GM18498 (cell line): ENCODE results near the gene MEF2D.
A peak's percentile ranks its signal among the peaks of the same experiment; 100 is the strongest.

ENCODE experiments used
- ATAC-seq: cut with Tn5 transposase; IDR thresholded peaks from one replicate; pipeline ENCODE4 v1.9.1; 2021; ENCODE audit warnings: mild to moderate bottlenecking, moderate library complexity; ENCODE audit not compliant: unreplicated experiment

The MEF2D gene

DNA sequence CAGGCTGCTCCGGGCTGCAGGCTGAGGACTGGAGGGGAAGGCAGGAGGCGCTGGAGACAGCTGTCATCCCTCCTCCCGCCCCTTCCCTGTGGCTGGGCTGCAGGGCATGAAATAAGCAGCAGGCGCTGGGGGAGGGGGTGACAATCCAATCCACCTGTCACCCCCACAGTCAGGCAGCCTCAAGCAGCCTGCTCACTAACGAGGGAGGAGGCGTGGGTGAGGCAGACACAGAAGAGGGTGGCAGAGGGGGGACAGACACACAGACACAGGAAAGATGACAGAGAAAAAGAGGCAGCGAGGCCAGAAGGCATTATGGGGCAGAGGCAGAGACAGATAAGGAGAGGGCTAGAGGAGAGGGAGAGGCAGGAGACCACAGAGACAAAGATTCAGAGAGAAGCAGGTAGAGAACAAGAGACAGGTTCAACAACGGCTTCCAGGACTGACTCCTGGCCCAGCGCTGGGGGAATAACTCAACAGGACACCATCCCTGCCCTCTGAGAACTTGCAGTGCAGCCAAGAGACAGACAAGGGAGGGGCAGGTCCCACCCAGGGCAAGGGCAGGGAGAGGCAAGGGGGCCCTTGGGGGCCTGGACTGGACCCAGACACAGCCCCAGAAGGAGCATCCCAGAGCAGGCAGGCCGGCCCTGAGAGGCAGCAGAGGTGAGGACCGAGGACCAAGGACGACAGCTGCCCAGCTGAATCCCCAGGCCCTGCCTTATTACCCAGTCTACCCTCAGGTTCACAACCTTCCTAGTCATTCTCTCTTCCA is 11.2 kb downstream of the MEF2D start:
- peak; percentile 27 for ATAC-seq

DNA sequence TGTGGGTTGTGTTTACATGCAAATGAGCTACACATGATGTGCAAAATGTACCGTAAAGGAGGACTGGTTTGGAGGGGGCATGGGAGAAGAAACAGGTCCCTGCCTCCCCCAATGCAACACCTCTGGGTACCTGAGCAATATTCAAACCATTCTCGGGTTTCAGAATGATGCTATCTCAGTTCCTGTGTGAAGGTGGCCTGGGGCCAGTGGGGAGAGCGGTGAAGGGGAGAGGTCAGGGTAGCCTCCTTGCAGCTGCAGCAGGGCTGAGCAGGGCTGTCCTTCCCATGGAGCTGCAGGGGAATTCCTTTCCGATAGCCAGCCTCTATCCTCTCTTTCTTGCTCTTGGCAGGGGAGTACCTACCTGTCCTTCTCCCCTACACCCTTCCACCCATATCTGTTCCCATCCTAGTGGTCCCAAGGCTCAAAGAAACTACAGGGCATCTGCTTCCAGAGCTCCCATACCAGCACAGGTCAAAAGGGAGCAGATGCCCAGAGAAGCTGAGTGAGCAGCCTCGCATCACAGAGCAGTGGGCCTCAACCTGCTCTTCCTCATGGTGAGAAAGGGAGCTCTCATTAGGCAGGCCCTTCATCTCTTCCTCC is 11.9 kb downstream of the MEF2D start:
- peak; percentile 69 for ATAC-seq

DNA sequence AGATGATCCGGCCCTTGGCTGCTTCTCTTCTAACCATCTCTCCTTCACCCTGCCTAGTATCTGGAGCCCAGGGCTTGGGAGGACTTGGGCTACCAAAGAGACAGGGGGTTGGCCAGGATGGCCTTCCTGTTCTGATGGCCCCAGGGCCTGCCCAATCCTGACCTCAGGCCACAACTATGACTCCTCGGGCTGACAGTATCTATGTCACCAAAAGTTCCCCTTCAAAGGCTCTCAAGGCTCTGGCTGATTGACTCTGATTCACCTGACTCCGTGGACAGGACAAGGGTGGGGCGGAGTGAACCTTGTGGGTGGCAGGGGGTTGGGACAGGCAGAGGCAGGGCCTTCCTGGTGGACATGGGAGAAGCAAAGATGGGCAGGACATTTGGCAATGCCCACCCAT is 12.7 kb downstream of the MEF2D start:
- no peak for ATAC-seq

DNA sequence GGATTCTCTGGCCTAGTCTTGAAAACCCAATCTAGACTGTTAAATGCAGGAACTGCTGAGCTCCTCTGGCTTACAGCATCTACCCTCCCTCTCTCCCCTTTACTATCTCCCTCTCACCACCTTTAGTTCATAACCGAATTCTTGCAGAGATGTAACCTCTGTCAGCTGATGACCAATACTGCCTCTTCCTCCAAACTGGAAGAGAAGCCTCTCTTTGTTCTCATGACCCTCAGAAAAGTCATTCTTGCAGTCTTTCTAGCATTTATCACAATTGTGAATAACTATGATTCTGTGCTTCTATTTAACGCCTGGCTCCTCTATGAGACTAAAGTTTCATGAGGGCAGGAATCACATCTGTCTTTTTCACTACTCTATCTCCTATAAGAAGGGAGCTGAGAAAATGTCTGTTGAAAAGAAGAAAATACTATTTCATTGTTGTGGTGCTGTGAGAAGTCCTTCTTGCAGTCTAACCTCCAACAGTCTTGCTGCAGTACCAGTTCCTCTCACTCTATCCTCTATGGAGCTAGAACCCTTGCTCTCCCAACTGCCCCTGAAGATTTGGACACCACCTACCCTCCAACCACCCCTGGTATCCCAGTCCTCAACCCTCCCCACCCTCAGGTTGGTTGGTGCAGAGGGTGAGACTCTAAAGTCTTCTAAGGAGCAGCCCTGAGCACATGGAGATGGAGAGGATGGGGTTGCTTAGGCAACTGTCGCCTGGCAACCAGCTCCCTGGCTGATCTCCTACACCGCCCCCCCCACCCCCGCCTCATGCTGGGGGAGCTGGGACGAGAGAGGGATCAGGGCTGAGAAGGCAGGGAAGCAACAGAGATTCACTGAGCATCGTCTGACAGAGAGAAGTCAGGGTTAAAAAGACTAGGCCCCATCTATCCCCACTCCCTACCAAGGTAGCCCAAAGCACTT is 13.9 kb downstream of the MEF2D start:
- ATAC-seq, result no peak

DNA sequence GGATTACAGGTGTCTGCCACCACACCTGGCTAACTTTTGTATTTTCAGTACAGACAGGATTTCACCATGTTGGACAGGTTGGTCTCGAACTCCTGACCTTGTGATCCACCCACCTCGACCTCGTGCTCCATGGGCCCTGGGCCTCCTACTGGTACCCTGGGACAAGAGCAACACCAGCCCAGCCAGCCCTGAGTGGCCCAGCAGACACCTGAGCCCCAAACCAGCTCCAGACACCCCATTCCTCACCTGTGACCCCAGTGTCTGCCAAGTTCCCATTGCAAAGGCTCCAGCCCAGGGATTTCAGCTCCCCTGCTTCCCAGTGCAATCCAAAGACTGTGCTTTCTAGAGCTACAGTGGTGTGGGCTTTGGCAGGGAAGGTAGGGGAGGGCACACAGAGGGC is 14.6 kb downstream of the MEF2D start:
- ATAC-seq, result no peak

DNA sequence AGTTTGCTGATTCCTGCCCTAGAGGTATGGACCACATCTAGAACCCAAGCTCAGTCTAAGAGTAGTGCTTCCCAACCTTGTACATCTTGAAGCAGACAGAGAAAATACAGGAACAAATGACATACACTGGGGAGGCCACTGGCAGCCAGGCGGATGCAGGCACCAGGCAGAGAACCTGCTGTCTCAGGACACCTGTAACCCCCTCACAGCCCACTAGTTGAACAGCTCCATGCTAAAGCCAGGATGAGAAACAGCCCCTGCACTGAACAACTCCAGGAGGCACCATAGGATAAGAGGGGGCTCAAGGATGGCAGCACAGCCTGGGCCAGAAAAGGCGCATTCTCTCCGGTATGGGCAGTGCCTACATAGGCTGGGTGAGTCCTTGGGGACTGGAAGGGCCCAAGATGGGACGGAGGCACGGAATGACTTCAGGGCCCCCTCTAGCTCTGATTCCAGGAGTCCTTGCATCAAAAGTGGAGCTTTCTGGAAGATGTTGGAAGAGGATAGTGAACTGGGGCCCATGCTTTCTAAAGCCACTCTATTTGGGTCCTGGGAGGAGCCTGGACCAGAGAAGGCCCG is 16.0 kb downstream of the MEF2D start:
- ATAC-seq, result no peak

DNA sequence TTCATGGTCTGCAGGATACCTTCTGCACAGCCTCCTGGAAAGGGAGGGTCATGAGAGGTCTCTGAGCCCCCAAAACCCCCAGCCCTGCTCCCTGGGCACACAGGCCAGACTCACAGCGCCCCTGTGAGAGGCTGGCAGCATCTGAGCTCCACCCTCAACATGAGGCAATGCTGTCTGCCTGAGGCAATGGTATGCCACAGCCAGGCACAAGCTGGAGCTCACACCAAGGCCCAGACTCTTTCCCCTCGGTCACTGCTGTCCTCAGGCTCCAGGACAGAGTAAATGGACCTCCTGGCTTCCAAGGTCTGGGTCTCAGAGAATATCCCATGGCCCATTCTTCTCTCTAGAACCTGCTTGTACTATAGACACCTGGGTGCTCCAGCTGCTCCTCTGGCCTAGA is 17.2 kb downstream of the MEF2D start:
- no peak for ATAC-seq

DNA sequence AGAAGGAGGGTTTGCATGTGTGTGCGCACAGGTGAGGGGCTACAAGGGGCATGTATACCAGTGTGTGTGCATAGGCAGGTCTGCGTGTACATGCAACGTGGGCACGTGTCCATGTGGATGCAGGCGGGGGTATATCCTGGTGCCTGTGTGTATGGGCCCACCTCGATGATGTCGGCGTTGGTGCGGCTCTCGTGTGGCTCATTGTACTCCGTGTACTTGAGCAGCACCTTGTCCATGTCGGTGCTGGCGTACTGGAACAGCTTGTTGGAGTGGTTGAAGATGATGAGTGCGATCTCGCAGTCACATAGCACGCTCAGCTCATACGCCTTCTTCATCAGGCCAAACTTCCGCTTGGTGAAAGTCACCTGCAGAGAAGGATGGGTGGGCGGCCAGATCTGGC is 18.3 kb downstream of the MEF2D start:
- ATAC-seq, result no peak

DNA sequence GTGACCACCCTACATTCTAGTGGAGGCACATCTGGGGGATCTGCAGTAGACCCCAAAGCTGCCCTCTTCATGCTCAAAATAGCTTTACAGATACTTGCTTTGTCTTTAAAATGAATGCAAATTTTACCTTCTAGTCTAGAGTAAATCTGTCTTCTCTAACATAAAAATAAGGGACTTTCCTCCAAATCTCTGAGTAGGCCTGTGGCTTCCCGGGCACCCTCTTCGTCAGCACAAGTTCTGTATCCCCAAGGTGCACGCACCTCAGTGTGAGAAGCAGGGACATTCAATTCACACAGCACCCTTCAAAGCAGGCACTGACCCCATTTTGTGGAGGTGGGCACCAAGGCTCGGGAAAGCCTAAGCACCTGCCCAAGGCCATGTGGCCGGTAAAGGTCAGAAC is 19.0 kb downstream of the MEF2D start:
- peak; percentile 29 for ATAC-seq

DNA sequence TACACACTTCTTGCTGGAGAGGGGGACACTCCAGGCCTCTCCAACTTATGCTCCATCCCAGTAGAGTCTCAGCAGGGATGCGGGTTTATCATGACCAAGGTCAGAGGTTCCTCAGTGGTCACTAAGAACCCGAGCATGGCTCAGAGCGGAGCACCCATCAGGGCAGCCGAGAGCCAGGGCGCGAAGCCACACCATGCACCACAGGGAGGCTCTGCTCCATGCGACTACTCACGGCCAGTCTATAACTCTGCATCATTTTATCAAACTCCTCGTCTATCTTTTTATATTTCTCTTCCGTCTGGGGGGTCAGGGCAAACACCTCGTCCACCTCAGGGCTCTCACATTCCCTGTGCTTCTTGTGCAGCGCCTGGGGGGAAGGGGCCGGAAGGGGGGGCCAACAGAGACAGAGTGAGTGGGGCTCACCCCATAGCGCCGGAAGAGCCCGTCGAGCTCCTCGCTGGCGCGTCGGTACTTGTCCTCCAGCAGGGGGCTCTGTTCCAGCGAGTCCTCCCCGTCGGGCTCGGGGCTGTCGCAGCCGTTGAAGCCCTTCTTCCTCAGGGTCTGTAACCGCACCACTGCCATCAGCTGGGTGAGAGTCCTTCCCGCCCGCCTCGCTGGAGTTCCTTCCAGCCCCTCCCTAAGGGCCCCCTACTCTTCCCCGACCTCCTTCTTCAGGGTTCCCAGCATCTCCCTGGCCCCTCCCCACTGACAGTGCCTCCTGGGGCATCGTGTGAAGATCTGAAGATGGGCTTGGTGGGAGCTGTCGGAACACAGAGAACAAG is 20.0 kb downstream of the MEF2D start:
- ATAC-seq, result peak; percentile 72

DNA sequence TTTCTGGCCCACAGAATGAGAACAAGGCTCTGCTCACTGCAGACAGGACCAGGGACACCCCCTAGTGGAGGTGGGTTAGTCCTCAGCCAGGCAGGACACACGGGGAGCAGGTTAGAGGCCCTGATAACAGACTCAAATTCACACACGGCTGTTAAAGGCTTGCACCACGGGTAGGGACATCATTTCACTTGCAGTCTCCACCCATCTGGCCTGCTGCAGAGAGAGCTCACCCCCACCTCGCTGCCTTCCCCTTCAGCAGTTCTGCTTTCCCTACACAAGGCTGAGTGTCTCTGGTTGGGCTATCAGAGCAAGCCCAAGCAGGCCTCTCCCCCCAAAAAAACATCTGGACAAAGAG is 20.6 kb downstream of the MEF2D start:
- no peak for ATAC-seq

DNA sequence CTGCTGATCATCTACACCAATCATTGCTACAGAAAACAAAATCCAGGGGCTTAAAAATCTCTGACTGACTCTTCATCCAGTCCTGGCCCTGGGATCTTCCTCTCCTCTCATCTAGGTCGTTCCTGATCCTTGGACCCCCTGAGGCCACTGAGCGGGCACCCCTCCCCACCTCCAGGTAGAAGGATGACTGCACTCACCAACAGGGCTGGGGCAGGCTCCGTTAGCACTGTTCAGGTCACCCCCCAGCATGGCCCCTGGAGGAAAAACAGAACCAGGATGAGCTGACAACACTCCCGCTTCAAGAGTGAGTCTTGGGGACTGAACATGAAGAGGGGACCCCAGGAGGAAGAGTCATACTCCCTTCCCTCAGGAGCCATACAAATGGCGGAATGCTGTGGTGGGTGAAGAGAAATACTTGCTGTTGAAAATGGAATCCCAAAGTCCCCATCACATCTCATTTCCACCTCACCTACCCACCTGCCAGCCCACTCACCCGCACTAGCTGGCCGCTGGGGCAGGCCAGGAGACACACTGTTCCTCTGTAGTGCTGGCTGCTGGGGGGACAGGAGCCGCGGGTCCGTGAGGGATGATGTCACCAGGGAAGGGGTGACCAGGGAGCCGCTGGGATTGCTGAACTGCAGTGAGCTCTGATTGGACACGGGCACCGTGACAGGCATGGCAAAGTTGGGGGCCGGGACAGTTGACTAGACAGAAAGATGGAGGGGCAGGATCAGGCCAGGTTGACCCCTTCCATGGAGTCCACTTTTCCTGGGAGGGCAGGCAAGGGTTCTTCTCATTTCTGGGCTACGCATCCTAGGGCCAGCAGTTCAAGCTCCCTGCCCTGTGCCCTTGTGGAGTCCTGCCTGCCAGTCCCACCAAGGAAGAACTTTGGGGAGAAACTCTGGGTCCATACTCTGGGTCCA is 21.2 kb downstream of the MEF2D start:
- ATAC-seq, result no peak

DNA sequence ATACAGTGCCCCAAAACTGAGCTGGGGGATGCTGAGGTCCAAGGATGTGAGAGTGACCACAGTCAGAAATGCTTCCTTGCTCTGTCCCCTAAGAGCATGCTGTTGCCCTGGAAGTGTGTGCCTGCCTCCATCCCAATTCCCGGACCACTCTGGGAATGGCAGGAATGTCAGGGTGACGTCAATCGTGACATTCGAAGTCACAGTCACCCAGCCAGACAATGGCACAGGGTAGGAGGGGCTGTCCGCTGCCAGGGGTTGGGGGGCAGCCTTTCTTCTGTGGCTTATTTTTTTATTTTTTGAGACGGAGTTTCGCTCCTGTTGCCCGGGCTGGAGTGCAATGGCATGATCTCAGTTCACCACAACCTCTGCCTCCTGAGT is 22.3 kb downstream of the MEF2D start:
- no peak for ATAC-seq

DNA sequence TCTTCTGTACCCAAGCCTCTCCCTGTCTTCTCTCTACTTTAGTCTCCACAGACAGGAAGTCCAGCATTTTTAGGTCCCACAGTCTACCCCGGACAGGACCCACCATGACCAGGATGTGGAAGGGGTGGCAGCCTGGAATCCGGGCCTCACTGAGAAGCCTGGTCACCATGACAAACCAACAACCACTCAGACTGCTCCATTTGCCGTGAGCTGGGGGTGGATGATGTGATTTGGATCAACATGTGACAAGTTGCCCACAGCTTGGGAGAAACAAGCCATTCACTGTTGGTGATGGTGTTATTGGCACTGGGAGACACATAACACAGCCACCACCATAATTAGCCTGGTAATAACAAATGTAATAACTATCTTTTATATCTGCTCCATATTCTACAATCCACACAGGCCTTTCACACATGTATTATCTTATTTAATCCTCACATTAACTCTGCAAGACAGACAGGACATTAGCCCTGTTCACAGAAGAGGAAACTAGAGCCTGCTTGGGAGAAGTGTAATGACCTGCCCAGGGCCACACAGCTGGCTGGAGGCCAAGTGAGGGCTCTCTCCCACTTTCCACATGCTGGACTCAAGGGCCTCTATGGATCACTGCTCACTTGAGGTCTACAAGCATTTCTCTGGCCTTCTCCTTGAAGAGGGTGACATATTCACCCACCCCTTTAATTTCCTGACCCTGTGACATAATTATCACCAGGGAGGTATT is 22.9 kb downstream of the MEF2D start:
- ATAC-seq, result no peak

DNA sequence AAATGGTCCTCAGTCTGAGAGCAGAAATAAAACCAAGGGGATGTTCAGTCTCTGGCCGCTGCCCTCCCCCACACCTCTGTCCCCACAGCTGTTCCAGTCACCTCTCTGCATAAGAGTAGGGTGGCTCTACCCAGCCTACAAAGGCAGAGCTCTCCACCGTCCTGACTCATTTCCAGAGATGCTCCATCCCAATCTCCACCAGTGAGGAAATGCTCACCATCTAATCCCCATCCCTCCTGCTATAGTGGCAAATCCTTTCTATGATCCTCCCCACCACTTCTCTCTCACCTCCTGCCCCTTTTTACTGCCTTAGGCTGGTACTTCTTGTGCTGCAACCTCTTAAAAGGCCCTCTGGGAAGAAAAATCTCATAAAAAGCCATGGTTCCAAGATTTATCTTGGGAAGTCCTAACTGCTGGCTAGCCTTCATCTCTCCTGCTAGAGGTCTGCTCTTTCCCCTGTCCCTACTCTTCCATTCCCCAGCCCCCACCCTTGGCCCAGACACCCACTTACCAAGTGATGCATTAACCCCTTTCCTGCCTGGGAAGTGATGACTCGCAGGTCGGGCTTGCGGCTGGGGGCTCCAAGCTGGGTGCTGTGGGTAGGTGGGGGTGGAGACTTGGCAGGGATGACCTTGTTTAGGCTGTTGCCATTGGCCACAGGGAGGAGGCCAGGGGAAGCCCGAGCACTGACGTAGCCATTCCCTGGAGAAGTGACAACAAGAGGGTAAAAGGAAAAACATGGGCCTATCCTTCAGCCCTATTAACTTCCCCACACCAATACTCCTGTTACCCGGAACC is 23.9 kb downstream of the MEF2D start:
- ATAC-seq, result no peak

DNA sequence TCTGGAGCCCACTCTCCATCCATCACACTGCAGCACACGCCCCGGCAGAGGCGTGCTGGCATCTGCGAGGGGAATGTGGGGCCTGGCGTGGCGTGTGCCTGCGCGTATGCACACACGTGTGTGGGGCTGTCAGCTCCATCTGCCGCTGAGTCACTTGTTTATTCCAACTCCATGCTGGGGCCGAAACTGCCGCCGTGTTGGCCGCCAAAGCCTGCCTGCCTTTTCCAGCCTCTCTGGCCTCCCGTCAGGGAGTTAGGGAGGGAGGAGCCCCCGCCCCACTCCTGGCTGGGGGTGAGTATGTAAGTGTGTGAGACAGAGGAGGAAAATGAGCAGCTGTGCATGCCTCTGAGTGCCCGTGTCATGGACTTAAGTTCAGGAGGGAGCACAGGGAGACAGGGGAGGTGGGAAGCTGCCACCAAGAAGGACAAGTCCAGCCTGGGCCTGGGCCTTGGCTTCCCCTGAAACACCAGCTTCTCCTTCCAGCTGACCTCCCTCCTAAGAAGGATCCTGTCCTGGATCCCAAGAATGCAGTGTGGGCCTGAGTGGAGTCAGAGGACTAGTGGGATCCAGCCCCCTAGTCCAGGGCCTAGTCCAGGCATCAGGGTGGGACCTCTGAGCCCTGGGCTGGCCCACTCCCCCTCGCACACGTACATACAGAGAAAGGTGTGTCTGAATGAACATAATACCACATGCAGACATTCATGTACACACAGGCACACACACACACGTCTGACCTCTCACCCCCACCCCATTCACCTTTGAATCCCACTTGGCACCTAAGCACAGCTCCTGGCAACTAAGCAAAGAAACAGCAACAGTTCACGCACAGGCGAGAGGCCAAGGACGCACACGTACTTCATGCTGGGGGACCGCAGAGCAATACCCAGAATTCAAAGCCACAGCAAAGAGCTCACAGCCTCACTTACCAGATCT is 24.7 kb downstream of the MEF2D start:
- no peak for ATAC-seq

DNA sequence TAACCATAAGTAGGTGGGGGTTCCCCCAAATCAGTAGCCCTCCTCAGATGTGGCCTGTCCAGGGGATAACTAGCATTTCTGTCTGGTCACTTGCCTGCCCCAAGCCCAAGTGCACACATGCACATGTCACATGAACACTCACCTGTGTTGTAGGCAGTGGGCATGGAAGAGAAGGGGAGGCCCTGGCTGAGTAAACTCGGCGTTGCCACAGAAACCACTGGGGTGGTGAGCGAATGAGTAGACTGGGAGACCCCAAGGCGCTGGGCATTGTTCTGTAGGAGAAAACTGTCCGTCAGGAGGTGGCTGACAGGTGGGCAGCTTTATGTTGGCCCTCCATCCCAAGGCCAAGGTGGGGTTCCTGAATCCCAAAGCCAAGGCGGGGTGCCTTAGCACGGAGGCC is 25.6 kb downstream of the MEF2D start:
- no peak for ATAC-seq
